GM12878 (cell line): ENCODE data around the gene PTRH2. TPM values are rescaled to one million over a fixed set of nuclear protein-coding genes. Genes with fewer than 3 reads are reported as not detected.

Source experiments
- ATAC-seq: fragments of 200-7000 bp; cut with Tn5 transposase; 3 replicates; pipeline ENCODE4 v1.9.1; 2020; ENCODE audit warnings: mild to moderate bottlenecking, moderate library complexity
- BruUV-seq: library from RNA; stranded (reverse); fragments of 400-500 nt; replicated peaks from 2 replicates; lab custom pipeline; 2021; lab: Mats Ljungman, UMichigan
- CTCF ChIA-PET: fragments of 300-600 bp; sonication (Branson Sonifier 250); formaldehyde crosslinking; extraction: SDS; loops from one replicate; lab custom pipeline; 2021; ENCODE audit warnings: inconsistent platforms; lab: Yijun Ruan, JAX
- POLR2A ChIA-PET: fragments of 350-600 bp; formaldehyde crosslinking; extraction: SDS; loops from one replicate; lab custom pipeline; 2021; ENCODE audit warnings: inconsistent platforms; lab: Charles Lee
- RAD21 ChIA-PET: fragments of 300-600 bp; sonication (Branson Sonifier 250); formaldehyde crosslinking; loops from one replicate; lab custom pipeline; 2023; ENCODE audit warnings: antibody characterized with exemption; ENCODE audit not compliant: unreplicated experiment; lab: Charles Lee
- SMC1A ChIA-PET: fragments of 300-600 bp; sonication (Branson Sonifier 250); formaldehyde crosslinking; loops from one replicate; lab custom pipeline; 2023; ENCODE audit not compliant: unreplicated experiment, uncharacterized antibody; lab: Charles Lee
- DNase-seq: peaks from one replicate; pipeline ENCODE4 v3.0.0-alpha.2; 2011; ENCODE audit warnings: low read depth, low spot score
- FAIRE-seq: peaks from 3 replicates; lab custom pipeline; 2011; peaks lifted over from hg19 to GRCh38; lab: Jason Lieb, UNC
- H2AFZ ChIP-seq: 2 replicates; pipeline ENCODE4 v1.6.0; 2011; ENCODE audit warnings: low read depth, low read length, control low read depth; ENCODE audit not compliant: control insufficient read depth
- H3K27ac ChIP-seq: 2 replicates; pipeline ENCODE4 v1.5.1; 2011; ENCODE audit warnings: control low read depth; ENCODE audit not compliant: control insufficient read depth, insufficient read depth
- H3K27me3 ChIP-seq, 2 experiments: replicated peaks in 1 of 2; 2 replicates each; pipeline versions ENCODE4 v1.6.0 to v1.6.1; 2011; ENCODE audit warnings: low read length in 1 of 2; ENCODE audit not compliant: control insufficient read depth in 2 of 2, insufficient read depth in 2 of 2
- H3K36me3 ChIP-seq, 2 experiments: 2 replicates each; pipeline ENCODE4 v1.5.1; 2011; ENCODE audit warnings: low read length in 1 of 2; ENCODE audit not compliant: control insufficient read depth in 2 of 2, insufficient read depth in 2 of 2
- H3K4me1 ChIP-seq: 2 replicates; pipeline ENCODE4 v1.6.1; 2011; ENCODE audit warnings: mild to moderate bottlenecking, low read length, moderate library complexity, mixed read lengths; ENCODE audit not compliant: control insufficient read depth, insufficient read depth
- H3K4me2 ChIP-seq: 2 replicates; pipeline ENCODE4 v1.6.0; 2011; ENCODE audit warnings: control low read depth; ENCODE audit not compliant: control insufficient read depth, insufficient read depth
- H3K4me3 ChIP-seq: fragments of 200-600 bp; sonication (generic); 2 replicates; pipeline ENCODE4 v1.5.1; 2016
- H3K79me2 ChIP-seq: 2 replicates; pipeline ENCODE4 v1.6.0; 2011; ENCODE audit warnings: low read length; ENCODE audit not compliant: control insufficient read depth, insufficient read depth
- H3K9ac ChIP-seq: 2 replicates; pipeline ENCODE4 v1.8.0; 2011; ENCODE audit warnings: low read length, control low read depth, mixed read lengths; ENCODE audit not compliant: control insufficient read depth, insufficient read depth
- H3K9me3 ChIP-seq: replicated peaks from 3 replicates; pipeline ENCODE4 v1.5.1; 2011; ENCODE audit warnings: mild to moderate bottlenecking, low read length; ENCODE audit not compliant: control insufficient read depth, insufficient read depth
- H4K20me1 ChIP-seq: 2 replicates; pipeline ENCODE4 v1.6.0; 2011; ENCODE audit not compliant: control insufficient read depth, insufficient read depth
- CBX5 ChIP-seq: sonication (generic); IDR thresholded peaks from 2 replicates; pipeline ENCODE4 v1.6.1; 2016; ENCODE audit warnings: low read depth, moderate library complexity, mild to moderate bottlenecking, inconsistent platforms
- KDM1A ChIP-seq: fragments of 200-600 bp; sonication (generic); IDR thresholded peaks from 2 replicates; pipeline ENCODE4 v1.6.1; 2016; ENCODE audit warnings: borderline replicate concordance
- POLR2A ChIP-seq: IDR thresholded peaks from 2 replicates; pipeline ENCODE4 v1.6.1; 2011; ENCODE audit warnings: low read depth, mild to moderate bottlenecking, low read length
- RAD21 ChIP-seq: IDR thresholded peaks from 2 replicates; pipeline ENCODE4 v1.6.1; 2011; ENCODE audit warnings: mild to moderate bottlenecking, low read depth, low read length, moderate library complexity; ENCODE audit not compliant: insufficient read depth
- RUNX3 ChIP-seq: IDR thresholded peaks from 2 replicates; pipeline ENCODE4 v1.6.1; 2012; ENCODE audit warnings: low read length, inconsistent platforms
- in situ Hi-C: fragments of 300-500 bp; cut with MboI; formaldehyde crosslinking; loops from 9 replicates; pipeline ENCODE4 v1.14.3; 2018; ENCODE audit warnings: mixed read lengths
- intact Hi-C: fragments of 100-400 bp; cut with micrococcal nuclease; formaldehyde crosslinking; loops from one replicate; pipeline ENCODE4 v1.14.2; 2022; ENCODE audit not compliant: unreplicated experiment
- polyA plus RNA-seq, 11 experiments: library from polyadenylated mRNA; depleted of rRNA in 4 of 11; unstranded in 6 of 11; stranded (reverse) in 5 of 11; fragments of >200 nt; fragmentation: Nextera tagmentation in 4 of 11; fragmentation: Illumina TruSeq in 1 of 11; extraction: Ambion mirVana in 4 of 11; extraction: Trizol in 1 of 11; gene quantifications; 1 replicate in 1 of 11; 2 replicates in 10 of 11; pipeline versions ENCODE4 v1.2.1 to v1.2.3, GENCODE V29; 2011 to 2016; ENCODE audit warnings: inconsistent platforms in 2 of 11, missing spikeins in 2 of 11, low read depth in 1 of 11
- total RNA-seq, 4 experiments: library from RNA; depleted of rRNA in 3 of 4; stranded (reverse); fragments of >200 nt in 3 of 4; fragmentation: Illumina TruSeq in 1 of 4; extraction: Trizol in 1 of 4; gene quantifications; 2 replicates each; pipeline versions ENCODE4 v1.2.1 to v1.2.3, GENCODE V29; 2013 to 2021
- TF ChIP-seq, protein P1 (sequence below): fragments of 150-350 bp; IDR thresholded peaks from 2 replicates; pipeline ENCODE4 v1.6.1; 2016; ENCODE audit warnings: low read depth, low read length

PTRH2 gene
- total and polyA plus RNA-seq, 10 of the 15 experiments (the other 5 are each of a cell fraction or from before 2014, with no cell fraction given) = 37.7 to 156 (median 63.4) TPM

DNA sequence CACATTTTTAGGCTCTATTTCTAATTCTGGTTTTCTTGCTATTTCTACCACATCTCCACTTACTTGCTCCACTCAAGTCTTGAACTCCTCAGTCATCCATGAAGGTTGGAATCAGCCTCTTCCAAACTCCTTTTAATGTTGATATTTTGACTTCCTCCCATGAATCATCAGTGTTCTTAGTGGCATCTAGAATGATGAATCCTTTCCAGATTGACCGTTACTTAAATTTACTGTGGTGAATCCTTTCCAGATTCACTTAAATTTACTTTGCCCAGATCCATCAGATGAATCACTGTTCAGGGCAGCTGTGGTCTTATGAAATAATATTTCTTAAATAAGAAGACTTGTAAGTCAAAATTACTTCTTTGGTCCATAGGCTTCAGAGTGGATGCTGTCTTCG is 55.1 kb downstream of the PTRH2 start (continued):
- TF ChIP-seq CBX5 (no peak), RAD21 (no peak)

DNA sequence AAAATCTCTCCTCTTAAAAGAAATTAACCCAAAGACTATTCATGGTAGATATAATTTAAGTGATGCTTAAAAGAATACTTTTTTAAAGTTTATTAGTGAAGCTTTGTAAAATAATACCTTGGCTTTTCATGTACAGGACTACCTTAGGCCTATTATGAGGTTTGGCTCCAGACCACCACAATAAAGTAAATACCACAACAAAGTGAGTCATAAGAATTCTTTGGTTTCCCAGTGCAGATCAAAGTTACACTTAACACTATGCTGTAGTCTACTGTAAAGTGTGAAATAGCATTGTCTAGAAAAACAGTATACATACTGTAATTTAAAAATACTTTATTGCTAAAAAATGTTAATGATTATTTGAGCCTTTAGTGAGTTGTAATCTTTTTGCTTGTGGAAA is 55.9 kb downstream of the PTRH2 start:
- no peak for ATAC-seq
- Histone ChIP-seq H3K9me3 (no peaks in the 10 kb centered on the region; the same call in 2 of the 3 replicates), H2AFZ (no peak overlapping the region), H3K36me3 (peaks cover 2 to 48% of the 10 kb centered on the region in 2 experiments), H3K27ac (no peak overlapping the region), H3K4me1 (no peaks in the 10 kb centered on the region), H3K4me2 (no peak overlapping the region), H3K27me3 (no peaks in the 10 kb centered on the region), H4K20me1 (no peaks in the 10 kb centered on the region), H3K79me2 (peaks cover 10% of the 10 kb centered on the region), H3K4me3 (no peak overlapping the region), H3K9ac (no peak overlapping the region)
- ChIA-PET POLR2A (no interaction called here), SMC1A (interaction anchor here (1.7 to 1.8 kb wide), 2 partner anchors 8 to 19 kb away, joined by 4 to 6 read pairs; no protein-coding TSS in a partner anchor), RAD21 (no interaction called here), CTCF (no interaction called here)
- in situ Hi-C loops = no loop called here
- no peak for TF ChIP-seq POLR2A
- no peak for TF ChIP-seq KDM1A
- peak; percentile 51 for TF ChIP-seq RUNX3
- TF ChIP-seq, protein P1, sequence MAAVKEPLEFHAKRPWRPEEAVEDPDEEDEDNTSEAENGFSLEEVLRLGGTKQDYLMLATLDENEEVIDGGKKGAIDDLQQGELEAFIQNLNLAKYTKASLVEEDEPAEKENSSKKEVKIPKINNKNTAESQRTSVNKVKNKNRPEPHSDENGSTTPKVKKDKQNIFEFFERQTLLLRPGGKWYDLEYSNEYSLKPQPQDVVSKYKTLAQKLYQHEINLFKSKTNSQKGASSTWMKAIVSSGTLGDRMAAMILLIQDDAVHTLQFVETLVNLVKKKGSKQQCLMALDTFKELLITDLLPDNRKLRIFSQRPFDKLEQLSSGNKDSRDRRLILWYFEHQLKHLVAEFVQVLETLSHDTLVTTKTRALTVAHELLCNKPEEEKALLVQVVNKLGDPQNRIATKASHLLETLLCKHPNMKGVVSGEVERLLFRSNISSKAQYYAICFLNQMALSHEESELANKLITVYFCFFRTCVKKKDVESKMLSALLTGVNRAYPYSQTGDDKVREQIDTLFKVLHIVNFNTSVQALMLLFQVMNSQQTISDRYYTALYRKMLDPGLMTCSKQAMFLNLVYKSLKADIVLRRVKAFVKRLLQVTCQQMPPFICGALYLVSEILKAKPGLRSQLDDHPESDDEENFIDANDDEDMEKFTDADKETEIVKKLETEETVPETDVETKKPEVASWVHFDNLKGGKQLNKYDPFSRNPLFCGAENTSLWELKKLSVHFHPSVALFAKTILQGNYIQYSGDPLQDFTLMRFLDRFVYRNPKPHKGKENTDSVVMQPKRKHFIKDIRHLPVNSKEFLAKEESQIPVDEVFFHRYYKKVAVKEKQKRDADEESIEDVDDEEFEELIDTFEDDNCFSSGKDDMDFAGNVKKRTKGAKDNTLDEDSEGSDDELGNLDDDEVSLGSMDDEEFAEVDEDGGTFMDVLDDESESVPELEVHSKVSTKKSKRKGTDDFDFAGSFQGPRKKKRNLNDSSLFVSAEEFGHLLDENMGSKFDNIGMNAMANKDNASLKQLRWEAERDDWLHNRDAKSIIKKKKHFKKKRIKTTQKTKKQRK = no peak
- DNase-seq = no peak
- BruUV-seq = no TSS peak
- intact Hi-C loops = no loop called here
- FAIRE-seq = no peak
